Medulla oblongata (tissue), 1 donor: ENCODE measurements around the gene CDH16.
A peak's percentile ranks its signal among the peaks of the same experiment; 100 is the strongest.
"Not testable (repeated sequence)": the region's sequence is repeated elsewhere in the genome, so short reads cannot be mapped to it uniquely, and the experiment has no call there.

Source experiments
- DNase-seq: peaks from one replicate; pipeline ENCODE4 v3.0.0-alpha.2; 2015; ENCODE audit errors: extremely low spot score

Gene CDH16

GRCh38 chr16:66872943-66873684 is 45.6 kb downstream of the CDH16 start:
- DNase-seq, result peak; percentile 92

GRCh38 chr16:66872559-66872942 is 46.1 kb downstream of the CDH16 start:
- DNase-seq, result no peak

GRCh38 chr16:66871840-66872239 is 46.8 kb downstream of the CDH16 start:
- DNase-seq, result no peak

DNA sequence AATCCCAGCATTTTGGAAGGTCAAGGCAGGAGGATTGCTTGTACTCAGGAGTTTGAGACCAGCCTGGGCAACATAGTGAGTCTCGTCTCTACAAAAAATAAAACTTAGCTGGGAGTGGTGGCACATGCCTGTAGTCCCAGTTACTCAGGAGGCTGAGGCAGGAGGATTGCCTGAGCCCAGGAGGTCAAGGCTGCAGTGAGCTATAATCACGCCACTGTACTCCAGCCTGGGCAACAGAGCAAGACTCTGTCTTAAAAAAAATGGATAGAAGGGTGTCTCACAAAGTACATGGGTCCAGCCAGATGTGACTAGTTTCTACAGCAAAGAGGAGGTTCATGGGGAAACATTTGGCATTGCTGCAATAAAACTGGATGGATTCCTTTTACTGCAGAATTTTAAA is 47.3 kb downstream of the CDH16 start:
- not testable (repeated sequence) for DNase-seq

GRCh38 chr16:66869424-66869823 is 49.3 kb downstream of the CDH16 start:
- DNase-seq, result no peak

DNA sequence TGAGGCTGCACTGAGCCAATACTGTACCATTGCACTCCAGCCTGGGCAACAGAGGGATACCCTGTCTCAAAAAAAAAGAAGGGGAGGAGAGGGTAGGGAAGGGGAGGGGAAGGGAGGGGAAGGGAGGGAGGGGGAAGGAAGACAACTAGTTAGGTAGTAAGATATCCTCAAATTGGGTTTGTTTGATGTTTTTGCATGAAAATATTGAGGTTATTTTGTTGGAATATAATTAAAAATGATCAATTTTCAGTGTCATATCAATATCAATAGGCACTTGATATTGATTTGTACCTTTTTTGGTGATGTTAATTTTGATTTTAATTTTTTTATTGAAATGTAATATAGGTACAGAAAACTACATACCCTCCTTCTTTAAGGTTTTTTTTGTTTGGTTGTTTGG is 55.0 kb downstream of the CDH16 start:
- no peak for DNase-seq

DNA sequence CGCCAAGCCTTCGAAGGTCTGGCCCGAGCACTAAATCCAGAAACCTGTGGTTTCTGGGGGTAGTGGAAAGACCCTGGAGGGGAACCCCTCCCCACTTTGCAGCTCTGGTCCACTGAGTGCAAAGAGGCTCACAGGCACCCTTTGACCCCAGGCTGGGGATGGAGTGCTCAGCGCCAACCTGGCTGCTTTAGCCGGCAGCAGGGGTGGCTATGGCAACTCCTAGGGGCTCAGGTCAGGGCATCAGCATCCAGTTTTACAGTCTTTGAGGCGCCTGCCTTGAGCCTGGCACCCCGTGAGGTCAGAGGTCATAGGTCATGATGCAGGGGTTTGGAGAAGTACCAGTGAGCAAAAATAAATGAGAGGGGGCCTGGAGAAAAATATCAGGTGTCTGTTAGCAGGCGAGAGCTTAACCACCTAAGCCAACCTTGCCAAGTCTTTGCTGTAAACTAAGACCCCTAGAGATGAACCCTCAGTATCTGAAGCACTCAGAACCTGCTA is 56.6 kb downstream of the CDH16 start:
- no peak for DNase-seq

DNA sequence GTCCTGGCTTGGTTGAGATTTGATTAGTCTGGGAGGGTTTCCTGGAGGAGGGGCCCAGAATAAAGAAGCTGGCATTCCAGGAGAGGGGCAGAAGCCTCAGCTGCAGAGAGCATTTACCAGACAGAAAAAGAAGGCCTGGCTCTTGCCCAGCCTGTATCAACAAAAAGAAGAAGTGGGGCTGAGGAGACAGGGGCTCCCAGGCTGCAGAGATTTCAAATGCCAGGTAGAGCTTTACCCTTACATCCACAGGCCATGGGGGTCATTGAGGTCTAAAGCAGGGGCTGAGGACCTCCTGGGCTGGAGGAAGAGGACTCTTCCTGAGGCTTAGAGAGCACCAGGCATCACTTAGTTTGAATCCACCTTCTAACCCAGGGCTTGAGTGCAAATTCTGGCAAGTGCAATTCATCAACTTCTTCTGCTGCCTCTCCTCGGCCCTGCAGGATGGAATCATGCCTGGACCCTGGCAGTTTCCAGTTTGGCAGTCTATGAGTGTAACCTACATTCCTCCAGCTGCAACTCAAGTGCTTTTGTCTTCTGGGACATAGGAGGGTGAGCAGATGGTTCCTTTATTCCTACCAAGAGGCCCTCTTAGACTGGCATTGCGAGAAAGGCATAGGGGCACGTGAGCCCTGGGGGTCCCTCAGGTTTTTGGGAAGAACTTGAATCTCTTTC is 59.2 kb downstream of the CDH16 start:
- no peak for DNase-seq

DNA sequence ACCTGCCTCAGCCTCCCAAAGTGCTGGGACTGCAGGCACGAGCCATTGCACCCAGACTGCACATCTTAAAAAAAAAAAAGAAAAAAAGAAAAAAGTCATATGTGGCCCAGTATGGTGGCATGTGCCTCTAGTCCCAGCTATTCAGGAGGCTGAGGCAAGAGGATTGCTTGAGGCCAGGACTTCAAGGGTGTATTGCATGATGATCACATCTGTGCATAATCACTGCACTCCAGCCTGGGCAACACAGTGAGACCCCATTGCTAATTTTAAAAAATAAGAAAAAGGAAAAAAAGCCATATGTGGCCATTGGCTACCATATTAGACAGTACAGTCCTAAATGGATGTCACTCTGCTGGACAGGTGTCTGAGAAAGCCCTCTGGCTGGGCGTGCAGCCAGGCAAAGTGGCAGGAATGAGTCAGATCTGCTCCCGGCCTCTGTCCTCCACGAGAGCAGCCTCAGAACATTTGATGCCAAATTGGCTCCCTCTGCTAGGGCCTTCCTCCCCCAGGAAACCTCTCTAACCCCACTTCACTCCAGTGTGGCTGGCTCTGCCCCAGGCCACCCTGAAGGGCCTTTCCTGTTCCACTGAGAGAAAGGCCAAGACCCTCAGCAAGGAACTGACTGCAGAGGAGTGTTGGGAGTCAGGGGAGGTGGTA is 59.8 kb downstream of the CDH16 start:
- DNase-seq, result no peak
